Medulla oblongata (tissue), 1 donor: Measurements from ENCODE around the gene WNT11.

Experiments used
- DNase-seq: peaks from one replicate; pipeline ENCODE4 v3.0.0-alpha.2; 2015; ENCODE audit errors: extremely low spot score

The WNT11 gene

GRCh38 chr11:76219243-76219642 is 12.9 kb upstream of the WNT11 start:
- DNase-seq, result no peak

DNA sequence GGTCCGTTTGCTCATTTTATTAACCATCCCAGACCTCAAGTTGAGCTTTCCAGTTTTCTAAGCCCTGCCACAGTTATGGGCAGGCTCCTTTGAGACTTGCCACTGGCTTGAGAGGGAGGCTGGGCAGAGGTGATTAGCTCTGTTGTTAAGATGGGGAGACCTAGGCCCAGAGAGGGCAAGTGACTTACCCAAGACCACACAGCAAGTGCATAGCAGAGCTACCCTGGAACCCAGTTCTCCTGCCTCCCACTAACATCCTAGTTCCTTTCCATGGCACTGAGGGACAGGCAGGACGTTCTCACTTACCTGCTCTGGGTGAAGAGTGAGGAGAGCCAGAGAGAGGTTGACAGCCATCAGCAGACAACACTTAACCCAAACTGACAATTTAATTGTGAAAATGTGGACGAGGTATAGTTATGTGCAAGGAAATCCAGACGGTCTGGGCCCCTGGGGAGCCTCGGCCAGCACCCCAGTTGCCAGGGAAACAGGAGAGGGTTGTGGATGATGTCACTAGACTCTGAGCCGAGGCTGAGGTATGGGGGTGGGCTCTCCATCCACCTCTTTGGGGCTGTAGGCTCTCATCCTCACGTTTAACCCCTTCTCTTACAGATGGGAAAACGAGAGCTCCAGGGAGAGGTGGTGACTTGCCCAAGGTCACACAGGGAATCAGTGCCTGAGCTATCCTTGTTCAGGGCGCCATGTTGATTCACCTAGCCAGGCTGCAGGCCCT is 12.3 kb upstream of the WNT11 start:
- DNase-seq, result no peak

DNA sequence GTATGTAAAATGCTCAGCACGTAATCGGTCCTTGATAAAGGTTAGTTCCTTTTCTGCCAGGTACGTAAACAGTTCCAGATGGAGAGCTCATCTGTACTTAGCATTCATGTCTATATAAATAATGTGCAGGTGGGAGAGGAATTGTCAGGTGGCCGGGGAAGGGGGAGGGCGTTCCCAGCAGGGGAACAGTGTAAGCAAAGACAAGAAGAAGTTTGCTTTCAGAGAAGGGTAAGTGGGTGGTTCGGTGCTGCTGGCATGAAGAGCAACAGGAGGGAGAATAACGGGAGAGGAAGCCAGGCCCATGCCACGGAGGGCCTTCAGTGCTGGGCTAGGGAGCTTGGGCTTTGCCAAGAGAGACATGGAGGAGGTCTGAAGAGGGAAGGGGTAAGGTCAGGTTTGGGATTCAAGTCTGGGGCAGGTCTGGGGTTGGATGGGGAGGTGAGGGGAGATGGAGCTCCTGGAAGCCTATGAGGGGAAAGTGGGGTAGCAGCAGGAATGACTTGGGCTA is 11.4 kb upstream of the WNT11 start:
- no peak for DNase-seq

DNA sequence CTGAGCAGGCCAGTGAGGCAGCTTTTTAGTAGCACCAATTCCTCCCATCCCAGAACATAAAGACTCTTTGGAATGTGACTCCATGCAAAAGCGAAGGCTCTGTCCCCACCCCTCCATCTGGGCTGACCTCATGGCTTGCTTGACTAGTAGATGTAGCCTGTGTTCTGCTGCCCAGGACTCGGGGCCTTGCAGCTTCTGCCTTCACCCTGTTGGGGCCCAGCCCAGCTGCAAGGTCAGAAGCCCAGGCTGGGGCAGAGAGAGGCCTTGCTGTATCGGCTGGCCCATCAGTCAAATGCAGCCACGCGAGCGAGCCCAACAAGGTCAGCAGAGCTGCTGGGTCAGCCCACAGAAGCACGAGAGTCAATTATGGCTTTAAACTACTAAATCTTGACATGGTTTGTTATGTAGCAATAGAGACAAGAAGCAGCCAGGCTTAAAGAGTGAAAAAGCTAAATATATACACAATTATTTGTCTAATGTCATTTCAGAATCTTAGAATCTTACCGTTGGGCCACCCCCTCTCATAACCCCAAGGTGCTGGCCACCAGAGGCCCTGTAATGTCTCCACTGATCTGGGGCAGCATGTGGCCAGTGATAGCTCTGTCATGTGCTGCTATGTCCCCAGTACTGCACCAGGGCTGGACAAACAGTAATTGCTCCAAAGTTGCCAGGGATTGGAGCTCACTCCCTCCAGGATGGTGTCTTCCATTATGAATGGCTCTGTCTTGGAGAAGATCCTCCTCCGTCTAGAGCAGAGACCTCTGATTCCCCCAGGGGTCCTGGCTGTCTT is 10.4 kb upstream of the WNT11 start:
- no peak for DNase-seq

DNA sequence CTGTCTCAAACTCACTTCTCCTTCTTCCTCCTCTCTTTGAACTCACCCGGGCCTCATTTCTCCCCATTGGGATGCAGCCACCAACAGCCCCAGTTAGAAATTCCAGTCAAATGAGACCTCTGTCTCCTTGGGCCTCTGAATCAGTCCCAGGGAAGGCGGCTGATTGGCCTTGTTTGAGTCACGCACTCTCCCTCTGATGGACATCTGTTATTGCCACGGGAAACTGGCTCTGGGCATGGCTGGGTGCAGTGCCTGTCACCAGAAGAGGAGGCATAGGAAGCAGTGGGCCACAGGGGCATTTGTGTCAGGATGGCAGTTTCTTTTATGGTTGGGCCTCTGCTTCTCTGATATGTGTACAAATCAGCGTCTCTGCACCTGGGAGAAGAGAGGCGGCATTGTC is 9.6 kb upstream of the WNT11 start:
- DNase-seq, result no peak

DNA sequence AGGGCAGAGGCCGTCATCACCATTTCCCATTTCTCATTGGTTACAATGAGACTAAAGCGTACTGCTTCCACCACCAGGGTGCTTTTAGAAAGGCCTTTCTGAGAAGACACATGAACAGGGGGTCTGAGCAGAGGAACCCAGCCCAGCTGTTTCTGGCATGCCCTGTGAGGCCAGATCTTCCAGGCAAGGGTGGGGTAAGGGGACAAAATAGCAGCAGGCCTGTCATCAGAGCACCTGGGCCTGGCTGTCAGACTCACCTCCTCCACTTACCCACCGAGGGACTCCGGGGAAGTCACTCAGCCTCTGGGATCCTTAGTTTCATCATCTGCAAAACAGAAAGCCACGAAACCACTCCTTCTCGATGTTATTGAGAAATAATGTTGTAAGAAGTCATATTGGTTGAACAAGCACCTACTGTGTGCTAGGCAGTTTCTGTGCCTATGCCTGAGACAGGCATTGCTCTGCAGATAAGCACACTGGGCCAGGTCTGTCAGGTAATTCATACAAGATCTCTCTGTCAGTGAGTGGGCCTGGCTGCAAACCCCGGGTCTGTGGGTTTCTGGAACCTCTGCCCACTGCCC is 8.8 kb upstream of the WNT11 start:
- DNase-seq, result no peak

GRCh38 chr11:76214186-76214585 is 7.9 kb upstream of the WNT11 start:
- DNase-seq, result no peak

GRCh38 chr11:76212086-76213035 is 6.1 kb upstream of the WNT11 start:
- no peak for DNase-seq

DNA sequence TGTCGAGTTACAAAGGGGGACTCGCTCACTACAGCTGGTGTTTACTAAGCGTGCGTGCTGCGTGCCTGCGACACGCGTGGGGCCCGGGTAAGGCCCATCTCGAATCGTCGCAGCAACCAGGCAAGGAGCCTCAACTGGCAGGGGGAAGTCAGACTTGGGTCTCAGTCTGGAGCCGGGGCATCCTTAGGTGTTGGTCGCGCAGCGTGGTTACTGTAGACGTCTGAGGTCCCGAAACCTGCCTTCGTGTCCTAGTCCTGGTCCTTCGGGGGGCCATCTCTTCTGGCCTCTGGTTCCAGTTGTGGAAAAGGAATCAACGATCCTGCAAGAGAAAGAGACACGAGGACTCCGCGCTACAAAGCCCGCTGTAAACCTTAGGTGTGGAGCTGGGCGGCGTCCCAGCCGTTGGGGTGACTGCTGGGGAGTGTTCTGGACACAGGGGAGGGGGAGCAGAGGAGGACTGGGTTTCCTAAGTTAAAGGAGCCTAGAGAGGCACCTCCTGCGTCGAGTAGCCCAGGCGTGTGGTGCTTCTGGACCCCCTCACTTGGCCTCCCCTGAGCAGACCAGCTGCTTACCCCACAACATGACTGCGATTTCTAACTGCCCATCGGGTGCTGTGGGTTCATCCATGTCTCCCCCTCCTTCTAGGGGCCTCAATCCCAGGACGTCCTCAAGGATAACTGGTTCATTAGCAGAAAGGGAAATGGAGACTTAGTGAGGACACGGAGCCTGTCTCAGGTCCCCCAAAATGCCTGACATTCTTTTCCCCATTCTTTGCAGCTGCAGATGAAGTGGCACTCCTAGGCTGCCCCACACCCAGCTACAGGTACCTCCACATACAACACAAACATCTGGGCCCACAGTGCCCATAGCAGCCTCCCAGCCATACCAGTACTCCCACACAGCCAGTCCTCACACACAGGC is 4.9 kb upstream of the WNT11 start:
- DNase-seq, result no peak

DNA sequence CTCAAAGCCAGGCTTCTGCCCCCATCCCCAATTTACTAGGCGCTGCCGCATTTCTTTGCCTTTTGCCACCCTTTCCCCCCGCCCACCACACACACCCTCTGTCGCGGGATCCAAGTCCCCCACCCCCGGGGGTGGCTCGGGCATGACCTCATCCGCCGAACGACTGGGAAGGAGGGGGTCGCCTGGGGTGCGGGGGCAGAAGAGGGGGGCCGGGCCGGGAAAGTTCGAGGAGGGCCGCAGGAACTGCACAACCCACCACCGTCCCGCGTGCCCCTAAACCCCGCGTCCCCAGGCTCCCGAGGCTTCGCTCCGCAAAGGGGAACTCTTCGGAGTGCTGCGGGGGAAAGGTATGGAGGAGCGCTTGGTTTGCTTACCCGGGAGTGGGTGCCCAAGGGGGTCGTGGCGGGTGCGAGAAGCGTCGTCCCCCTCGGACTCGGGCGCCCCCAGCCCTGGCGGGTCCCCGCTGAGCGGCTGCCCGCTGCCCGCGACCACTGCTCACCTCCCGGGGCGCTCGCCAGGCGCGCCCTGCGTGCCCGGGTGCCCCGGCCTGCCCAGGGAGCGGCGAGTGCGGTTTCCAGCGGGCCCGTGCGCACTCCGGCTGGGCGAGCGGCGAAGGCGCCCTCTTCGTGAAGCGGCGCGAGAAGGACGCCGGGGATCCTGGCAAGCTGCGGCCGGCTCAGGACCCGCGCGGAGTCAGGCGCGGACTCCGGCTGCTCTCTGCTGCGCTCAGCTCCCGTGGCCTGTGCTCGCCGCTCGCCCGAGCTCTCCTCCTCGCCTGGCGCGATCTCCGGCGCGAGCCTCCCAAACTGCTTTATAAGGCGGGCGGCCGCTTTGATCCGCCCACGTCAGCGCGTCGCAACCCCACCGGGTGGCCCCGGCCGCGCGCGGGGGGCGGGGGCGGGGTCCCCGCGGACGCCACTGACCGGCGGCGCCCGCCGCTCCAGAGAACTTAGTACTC is 4.0 kb upstream of the WNT11 start:
- DNase-seq, result no peak

DNA sequence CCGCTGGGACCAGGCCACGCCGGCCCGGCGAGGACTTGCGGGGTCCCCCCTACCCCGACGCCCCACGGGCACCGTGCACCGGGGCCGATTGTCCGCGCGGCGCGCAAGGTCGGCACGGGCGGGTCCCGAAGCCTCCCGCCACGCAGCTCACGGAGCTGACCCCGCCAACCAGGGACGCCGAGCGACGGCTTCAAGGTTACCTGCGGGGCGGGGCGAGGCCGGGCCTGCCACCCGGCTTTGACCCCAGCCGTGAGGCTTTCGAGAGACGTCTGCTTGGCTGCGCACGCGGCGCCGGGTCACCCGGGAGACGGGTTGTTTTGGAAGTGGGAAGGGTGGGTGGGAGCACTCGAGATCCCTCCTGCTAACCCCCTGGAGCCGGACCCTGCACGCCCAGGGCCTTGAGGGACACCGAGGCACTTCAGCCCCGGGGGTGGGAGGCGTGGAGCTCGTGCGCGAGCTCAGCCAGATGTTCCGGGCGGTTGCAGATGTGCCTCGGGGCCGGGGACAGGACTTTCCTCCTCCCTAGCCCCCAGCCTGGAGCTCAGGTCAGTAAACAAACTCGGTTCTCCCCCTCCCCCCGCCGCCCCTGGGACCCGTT is 3.2 kb upstream of the WNT11 start:
- DNase-seq, result no peak

- DNase-seq, result peak; percentile 68
These were observed 2.4 kb upstream of the WNT11 start for GRCh38 chr11:76208438-76209374.

DNA sequence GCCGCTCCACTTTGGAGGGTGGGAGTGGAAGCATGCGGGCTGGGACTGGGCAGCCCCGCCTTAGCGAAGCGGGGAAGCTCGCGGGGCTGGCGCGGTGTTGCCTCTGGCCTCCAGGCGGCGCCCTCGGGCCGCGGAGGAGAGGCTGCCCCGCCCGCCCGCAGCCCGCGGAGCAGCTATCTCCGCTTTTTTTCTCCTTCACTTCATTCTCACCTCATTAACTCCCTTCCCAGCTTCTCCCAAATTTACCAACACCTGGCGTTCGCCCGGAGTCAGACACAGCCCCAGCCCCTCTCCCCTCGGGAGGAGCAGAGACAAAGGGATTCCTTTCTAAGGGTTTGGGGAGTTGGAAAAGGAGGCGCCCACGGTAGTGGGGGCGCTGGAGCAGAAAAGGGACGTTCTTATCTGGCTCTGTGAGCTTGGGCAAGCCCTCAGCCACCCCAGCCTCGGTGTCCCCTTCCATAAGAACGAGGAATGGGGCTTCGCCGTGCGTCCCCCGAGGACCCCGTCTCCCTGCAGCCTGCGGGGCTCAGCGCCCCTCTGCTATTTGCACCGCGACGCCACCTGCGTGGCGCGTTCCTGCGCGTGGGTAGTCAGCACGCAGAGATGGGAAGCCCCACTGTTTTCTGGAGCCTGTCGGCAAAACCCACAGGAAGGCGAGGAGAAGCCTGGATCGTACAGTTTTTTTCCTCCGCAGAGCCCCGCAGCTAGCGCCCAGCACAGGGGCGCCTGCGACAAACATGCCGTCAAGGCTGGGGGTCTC is 1.5 kb upstream of the WNT11 start:
- peak; percentile 75 for DNase-seq

- DNase-seq, result no peak
These were observed 300 bp downstream of the WNT11 start for GRCh38 chr11:76206077-76206326.

GRCh38 chr11:76205252-76206076 is 838 bp downstream of the WNT11 start:
- DNase-seq, result no peak

GRCh38 chr11:76203937-76204336 is 2.4 kb downstream of the WNT11 start:
- DNase-seq, result no peak
